GM08714 (cell line): ENCODE results near the gene USP50.

Experiments
- H3K4me3 ChIP-seq: fragments of 200-500 bp; sonication (Bioruptor generic); 2 replicates; pipeline ENCODE4 v1.5.1; 2014; ENCODE audit warnings: mild to moderate bottlenecking, low read length, inconsistent platforms
- ZNF274 ChIP-seq: IDR thresholded peaks from 2 replicates; pipeline ENCODE4 v1.6.1; 2012; ENCODE audit warnings: mild to moderate bottlenecking, low read depth, low read length

Gene USP50

DNA sequence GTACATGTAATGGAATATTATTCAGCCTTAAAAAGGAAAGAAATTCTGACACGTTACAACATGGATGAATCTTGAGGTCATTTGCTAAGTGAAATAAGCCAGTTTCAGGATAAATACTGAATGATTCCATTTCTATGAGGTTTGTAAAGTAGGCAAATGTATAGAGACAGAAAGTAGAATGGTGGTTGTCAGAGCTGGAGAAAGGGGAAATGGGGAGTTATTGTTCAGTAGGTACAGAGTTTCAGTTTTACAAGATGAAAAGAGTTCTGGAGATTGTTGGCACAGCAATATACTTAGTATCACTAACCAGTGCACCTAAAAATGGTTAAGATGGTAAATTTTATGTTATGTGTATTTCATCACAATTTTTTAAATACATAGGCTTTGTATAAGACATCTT is 61.7 kb downstream of the USP50 start:
- no peak overlapping the region for H3K4me3 ChIP-seq
- no peak for TF ChIP-seq ZNF274

- no peak overlapping the region for H3K4me3 ChIP-seq
- TF ChIP-seq ZNF274 = no peak
These were observed 70.3 kb downstream of the USP50 start for GRCh38 chr15:50476143-50476542.

DNA sequence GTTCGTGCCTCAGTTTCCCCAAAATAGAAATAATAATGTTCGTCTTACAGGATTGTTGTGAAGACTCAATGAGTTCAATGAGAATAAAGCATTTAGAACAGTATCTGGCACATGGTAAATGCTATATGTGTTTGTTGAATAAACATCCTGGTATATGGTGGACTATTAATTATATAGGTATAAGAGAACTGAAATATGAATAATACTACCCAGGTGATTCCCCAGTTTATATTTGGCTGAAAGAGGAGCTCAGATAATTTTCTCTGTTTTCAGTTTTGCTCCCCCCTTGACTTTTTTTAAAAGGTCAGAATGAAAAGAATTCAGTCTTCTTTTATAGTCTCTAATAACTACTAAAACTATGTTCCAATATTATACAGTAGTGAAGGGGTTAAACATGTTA is 75.4 kb downstream of the USP50 start:
- TF ChIP-seq ZNF274 = no peak
- no peak overlapping the region for H3K4me3 ChIP-seq

DNA sequence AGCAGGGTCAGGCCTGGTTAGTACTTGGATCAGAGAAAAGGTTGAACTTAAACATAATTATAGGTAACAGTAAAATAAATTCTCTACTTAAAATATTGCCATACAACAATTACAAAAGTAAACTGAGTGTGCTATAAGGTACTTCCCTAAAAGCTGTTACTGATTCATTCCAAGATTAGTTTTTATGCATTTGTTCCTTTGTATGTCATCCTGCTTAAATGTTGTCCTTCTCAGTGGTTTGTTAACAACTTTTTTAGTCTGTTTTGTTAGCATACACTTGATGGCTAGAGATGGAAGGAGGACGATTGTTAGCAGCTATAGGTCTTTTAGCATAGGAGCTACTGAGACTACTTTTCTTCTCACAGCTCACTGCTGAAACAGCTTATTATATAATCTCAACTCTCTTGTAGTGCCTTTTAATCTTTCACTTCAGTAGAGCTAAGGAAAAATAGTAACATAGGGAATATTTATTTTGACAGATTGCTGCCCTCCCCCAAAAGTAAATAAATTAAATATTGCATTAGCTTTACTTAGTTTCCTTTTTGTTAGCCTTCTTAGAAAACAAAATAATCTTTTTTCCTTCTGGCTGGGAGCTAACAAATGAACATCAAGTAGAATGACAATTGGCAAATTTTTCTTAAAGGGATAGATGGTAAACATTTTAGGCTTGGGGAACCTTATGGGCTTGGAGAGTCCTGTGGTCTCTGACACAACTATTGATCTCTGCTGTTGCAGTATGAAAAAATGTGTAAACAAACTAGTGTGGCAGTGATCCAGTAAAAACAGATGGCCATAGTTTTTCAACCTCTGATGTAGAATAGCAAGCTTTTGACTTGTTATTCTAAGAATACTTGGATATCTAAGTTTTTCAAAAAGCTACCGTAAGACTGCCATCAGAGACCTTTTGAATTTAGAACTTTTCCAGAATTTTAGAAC is 82.8 kb downstream of the USP50 start:
- no peak for TF ChIP-seq ZNF274
- H3K4me3 ChIP-seq = no peak overlapping the region

DNA sequence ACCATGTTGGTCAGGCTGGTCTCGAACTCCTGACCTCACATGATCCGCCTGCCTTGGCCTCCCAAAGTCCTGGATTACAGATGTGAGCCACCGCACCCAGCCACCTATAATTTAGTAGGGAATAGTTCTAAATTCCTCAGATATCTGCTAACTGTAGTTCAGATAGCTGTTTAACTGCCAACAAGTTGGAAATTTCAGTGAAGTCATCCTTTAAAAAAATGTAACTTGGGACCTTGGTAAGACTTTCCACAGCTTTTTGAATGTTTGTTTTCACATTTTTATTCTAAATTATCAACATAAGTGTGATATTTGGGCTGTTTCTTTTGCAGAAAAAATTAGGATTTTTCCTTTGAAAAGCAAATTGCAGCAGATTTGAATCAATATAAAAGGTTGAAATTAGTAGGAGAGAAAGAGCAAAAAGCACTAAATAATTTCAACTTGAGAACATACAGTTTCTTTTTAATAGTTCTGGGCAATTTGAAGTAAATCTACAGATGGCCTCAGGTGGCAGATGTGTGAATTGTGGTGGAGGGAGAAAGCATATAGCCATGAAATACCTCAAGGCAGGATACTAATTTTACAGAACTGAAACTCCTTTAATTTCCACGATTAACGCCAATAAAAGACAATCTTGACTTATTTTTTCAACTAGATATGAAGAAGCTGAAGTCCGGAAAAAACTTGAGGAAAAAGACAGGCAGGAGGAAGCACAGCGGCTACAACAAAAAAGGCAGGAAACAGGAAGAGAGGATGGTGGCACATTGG is 87.9 kb downstream of the USP50 start:
- no peak for TF ChIP-seq ZNF274
- no peak overlapping the region for H3K4me3 ChIP-seq

- no peak overlapping the region for H3K4me3 ChIP-seq
- TF ChIP-seq ZNF274 = no peak
These were observed 93.5 kb downstream of the USP50 start for GRCh38 chr15:50452927-50453326.
